ENCODE measurements around the gene MBNL2. TPM values are rescaled to one million over a fixed set of nuclear protein-coding genes. Genes with fewer than 3 reads are reported as not detected.

Gene MBNL2
- total and polyA plus RNA-seq, 2 of the 13 experiments (the other 11 are each of a cell fraction or from before 2014, with no cell fraction given) = 30.8 to 59.0 TPM

- TF ChIP-seq, protein P1, sequence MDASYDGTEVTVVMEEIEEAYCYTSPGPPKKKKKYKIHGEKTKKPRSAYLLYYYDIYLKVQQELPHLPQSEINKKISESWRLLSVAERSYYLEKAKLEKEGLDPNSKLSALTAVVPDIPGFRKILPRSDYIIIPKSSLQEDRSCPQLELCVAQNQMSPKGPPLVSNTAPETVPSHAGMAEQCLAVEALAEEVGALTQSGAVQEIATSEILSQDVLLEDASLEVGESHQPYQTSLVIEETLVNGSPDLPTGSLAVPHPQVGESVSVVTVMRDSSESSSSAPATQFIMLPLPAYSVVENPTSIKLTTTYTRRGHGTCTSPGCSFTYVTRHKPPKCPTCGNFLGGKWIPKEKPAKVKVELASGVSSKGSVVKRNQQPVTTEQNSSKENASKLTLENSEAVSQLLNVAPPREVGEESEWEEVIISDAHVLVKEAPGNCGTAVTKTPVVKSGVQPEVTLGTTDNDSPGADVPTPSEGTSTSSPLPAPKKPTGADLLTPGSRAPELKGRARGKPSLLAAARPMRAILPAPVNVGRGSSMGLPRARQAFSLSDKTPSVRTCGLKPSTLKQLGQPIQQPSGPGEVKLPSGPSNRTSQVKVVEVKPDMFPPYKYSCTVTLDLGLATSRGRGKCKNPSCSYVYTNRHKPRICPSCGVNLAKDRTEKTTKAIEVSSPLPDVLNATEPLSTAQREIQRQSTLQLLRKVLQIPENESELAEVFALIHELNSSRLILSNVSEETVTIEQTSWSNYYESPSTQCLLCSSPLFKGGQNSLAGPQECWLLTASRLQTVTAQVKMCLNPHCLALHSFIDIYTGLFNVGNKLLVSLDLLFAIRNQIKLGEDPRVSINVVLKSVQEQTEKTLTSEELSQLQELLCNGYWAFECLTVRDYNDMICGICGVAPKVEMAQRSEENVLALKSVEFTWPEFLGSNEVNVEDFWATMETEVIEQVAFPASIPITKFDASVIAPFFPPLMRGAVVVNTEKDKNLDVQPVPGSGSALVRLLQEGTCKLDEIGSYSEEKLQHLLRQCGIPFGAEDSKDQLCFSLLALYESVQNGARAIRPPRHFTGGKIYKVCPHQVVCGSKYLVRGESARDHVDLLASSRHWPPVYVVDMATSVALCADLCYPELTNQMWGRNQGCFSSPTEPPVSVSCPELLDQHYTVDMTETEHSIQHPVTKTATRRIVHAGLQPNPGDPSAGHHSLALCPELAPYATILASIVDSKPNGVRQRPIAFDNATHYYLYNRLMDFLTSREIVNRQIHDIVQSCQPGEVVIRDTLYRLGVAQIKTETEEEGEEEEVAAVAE (CRISPR knock-in tag; IDR thresholded peaks at IDR 0.05; ENCODE audit: borderline replicate concordance) = no peak
- TF ChIP-seq, protein P2, sequence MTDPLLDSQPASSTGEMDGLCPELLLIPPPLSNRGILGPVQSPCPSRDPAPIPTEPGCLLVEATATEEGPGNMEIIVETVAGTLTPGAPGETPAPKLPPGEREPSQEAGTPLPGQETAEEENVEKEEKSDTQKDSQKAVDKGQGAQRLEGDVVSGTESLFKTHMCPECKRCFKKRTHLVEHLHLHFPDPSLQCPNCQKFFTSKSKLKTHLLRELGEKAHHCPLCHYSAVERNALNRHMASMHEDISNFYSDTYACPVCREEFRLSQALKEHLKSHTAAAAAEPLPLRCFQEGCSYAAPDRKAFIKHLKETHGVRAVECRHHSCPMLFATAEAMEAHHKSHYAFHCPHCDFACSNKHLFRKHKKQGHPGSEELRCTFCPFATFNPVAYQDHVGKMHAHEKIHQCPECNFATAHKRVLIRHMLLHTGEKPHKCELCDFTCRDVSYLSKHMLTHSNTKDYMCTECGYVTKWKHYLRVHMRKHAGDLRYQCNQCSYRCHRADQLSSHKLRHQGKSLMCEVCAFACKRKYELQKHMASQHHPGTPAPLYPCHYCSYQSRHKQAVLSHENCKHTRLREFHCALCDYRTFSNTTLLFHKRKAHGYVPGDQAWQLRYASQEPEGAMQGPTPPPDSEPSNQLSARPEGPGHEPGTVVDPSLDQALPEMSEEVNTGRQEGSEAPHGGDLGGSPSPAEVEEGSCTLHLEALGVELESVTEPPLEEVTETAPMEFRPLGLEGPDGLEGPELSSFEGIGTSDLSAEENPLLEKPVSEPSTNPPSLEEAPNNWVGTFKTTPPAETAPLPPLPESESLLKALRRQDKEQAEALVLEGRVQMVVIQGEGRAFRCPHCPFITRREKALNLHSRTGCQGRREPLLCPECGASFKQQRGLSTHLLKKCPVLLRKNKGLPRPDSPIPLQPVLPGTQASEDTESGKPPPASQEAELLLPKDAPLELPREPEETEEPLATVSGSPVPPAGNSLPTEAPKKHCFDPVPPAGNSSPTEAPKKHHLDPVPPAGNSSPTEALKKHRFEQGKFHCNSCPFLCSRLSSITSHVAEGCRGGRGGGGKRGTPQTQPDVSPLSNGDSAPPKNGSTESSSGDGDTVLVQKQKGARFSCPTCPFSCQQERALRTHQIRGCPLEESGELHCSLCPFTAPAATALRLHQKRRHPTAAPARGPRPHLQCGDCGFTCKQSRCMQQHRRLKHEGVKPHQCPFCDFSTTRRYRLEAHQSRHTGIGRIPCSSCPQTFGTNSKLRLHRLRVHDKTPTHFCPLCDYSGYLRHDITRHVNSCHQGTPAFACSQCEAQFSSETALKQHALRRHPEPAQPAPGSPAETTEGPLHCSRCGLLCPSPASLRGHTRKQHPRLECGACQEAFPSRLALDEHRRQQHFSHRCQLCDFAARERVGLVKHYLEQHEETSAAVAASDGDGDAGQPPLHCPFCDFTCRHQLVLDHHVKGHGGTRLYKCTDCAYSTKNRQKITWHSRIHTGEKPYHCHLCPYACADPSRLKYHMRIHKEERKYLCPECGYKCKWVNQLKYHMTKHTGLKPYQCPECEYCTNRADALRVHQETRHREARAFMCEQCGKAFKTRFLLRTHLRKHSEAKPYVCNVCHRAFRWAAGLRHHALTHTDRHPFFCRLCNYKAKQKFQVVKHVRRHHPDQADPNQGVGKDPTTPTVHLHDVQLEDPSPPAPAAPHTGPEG (CRISPR knock-in tag; IDR thresholded peaks at IDR 0.05) = no peak
- TF ChIP-seq DMTF1 (CRISPR knock-in tag; IDR thresholded peaks at IDR 0.05) (no peak), ZNF552 (CRISPR knock-in tag; IDR thresholded peaks at IDR 0.05; ENCODE audit: borderline replicate concordance) (no peak), MLX (CRISPR knock-in tag; IDR thresholded peaks at IDR 0.05) (no peak)
Observed at GRCh38 chr13:97306645-97307044, 84.5 kb downstream of the MBNL2 start (continued).
